Natural killer cell (primary cell): ENCODE data around the gene PPM1L. TPM values are rescaled to one million over a fixed set of nuclear protein-coding genes. Genes with fewer than 3 reads are reported as not detected.

Experiments
- ATAC-seq, 3 donors: fragments of 150-1000 bp in 2 of 3; fragments of 200-7000 bp in 1 of 3; cut with Tn5 transposase; 1 replicate in 1 of 3; 2 replicates in 2 of 3; pipeline ENCODE4 v1.10.0; 2021; ENCODE audit warnings: mild to moderate bottlenecking in 2 of 3, moderate library complexity in 2 of 3
- DNase-seq, 2 donors: peaks; one replicate each; pipeline versions ENCODE4 v3.0.0 to v3.0.0-alpha.2; 2013 to 2021; ENCODE audit warnings: mixed read lengths in 1 of 2
- H3K27ac ChIP-seq: one replicate; pipeline ENCODE4 v1.5.1; 2013; ENCODE audit warnings: mild to moderate bottlenecking, low read length
- H3K27me3 ChIP-seq: one replicate; pipeline ENCODE4 v1.6.1; 2013; ENCODE audit warnings: low read length; ENCODE audit not compliant: control insufficient read depth, insufficient read depth
- H3K36me3 ChIP-seq: one replicate; pipeline ENCODE4 v1.6.1; 2013; ENCODE audit warnings: low read length; ENCODE audit not compliant: control insufficient read depth, insufficient read depth
- H3K4me1 ChIP-seq: one replicate; pipeline ENCODE4 v1.6.1; 2013; ENCODE audit warnings: low read length; ENCODE audit not compliant: control insufficient read depth, insufficient read depth
- H3K4me3 ChIP-seq: one replicate; pipeline ENCODE4 v1.5.1; 2013; ENCODE audit warnings: low read length
- H3K9me3 ChIP-seq: one replicate; pipeline ENCODE4 v1.6.1; 2013; ENCODE audit warnings: low read length; ENCODE audit not compliant: control insufficient read depth, insufficient read depth
- H3K27ac Mint-ChIP-seq, 2 donors: one replicate each; pipeline ENCODE4 v1.8.0; 2022; ENCODE audit warnings: mild to moderate bottlenecking in 2 of 2, mixed read lengths in 2 of 2, moderate library complexity in 1 of 2
- H3K27me3 Mint-ChIP-seq, 2 donors: one replicate each; pipeline ENCODE4 v1.8.0; 2022; ENCODE audit warnings: low read depth in 2 of 2, mixed read lengths in 2 of 2
- H3K36me3 Mint-ChIP-seq: one replicate; pipeline ENCODE4 v1.8.0; 2022; ENCODE audit warnings: mixed read lengths
- H3K4me1 Mint-ChIP-seq, 2 donors: one replicate each; pipeline ENCODE4 v1.8.0; 2022; ENCODE audit warnings: mixed read lengths in 2 of 2
- H3K4me3 Mint-ChIP-seq: one replicate; pipeline ENCODE4 v1.8.0; 2022; ENCODE audit warnings: mild to moderate bottlenecking, moderate library complexity, mixed read lengths
- H3K9me3 Mint-ChIP-seq, 2 donors: one replicate each; pipeline ENCODE4 v1.8.0; 2022; ENCODE audit warnings: mixed read lengths in 2 of 2
- WGBS: methylation state at CpG from one replicate; pipeline ENCODE4 v1.1.7; 2013; ENCODE audit warnings: missing lambda C conversion rate; ENCODE audit not compliant: insufficient coverage; 5-methylcytosine and 5-hydroxymethylcytosine counted together
- intact Hi-C: fragments of 100-400 bp; cut with micrococcal nuclease; formaldehyde crosslinking; loops from one replicate; pipeline ENCODE4 v1.14.2; 2022
- total RNA-seq, 4 donors: library from RNA; stranded (reverse); fragments of 120-200 nt in 1 of 4; gene quantifications; one replicate each; pipeline versions ENCODE4 v1.2.3 to v1.2.4, GENCODE V29; 2013 to 2022
- TF ChIP-seq, protein P1 (sequence below): fragments of 200-600 bp; IDR thresholded peaks from one replicate; pipeline ENCODE4 v1.8.0; 2022; ENCODE audit warnings: antibody characterized with exemption

PPM1L gene
- total RNA-seq, 3 donors from 2014 or later (not counting 1 experiment from before 2014, with no cell fraction given) = 52.6 to 73.2 (median 52.9) TPM

DNA sequence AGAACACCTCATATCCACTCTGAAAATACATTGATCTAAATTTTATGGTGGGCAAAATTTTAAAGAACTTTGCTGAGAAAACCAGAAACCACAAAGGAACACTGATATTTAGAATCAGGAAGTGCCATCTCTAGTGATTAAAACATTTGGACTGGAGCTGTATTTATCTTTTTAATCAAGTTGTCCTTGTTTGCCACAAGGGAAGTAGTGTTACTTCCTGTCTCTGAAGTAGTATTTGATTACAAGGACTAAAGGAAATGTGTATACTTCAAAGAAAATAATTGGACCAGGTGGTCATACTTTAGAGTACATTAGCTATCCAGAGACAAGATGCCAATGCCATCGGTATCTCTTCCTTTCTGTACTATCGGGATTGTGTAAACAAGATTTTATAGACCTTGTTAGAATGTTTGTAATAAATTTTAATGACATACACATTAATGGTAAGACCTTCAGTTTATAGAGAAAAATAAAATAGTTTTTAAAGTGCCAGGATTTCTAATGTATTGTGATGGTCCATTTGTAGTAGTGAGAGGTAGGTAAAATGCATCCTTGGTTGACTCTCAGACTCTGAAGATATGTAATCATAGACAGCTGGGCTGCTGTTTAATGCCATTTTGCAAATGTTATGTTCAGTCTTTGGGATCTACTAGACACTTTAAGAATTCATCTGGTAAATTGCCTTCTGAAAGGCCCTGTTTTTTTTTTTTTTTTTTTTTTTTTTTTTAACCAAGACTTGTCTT, 217.2 kb downstream of the PPM1L start:
- Histone ChIP-seq H3K27me3 (no peaks in the 10 kb centered on the region), H3K36me3 (no peaks in the 10 kb centered on the region), H3K9me3 (no peaks in the 10 kb centered on the region), H3K4me1 (no peaks in the 10 kb centered on the region), H3K27ac (no peak overlapping the region), H3K4me3 (no peak overlapping the region)
- no peaks in the 10 kb centered on the region for H3K36me3 Mint-ChIP-seq
- TF ChIP-seq, protein P1, sequence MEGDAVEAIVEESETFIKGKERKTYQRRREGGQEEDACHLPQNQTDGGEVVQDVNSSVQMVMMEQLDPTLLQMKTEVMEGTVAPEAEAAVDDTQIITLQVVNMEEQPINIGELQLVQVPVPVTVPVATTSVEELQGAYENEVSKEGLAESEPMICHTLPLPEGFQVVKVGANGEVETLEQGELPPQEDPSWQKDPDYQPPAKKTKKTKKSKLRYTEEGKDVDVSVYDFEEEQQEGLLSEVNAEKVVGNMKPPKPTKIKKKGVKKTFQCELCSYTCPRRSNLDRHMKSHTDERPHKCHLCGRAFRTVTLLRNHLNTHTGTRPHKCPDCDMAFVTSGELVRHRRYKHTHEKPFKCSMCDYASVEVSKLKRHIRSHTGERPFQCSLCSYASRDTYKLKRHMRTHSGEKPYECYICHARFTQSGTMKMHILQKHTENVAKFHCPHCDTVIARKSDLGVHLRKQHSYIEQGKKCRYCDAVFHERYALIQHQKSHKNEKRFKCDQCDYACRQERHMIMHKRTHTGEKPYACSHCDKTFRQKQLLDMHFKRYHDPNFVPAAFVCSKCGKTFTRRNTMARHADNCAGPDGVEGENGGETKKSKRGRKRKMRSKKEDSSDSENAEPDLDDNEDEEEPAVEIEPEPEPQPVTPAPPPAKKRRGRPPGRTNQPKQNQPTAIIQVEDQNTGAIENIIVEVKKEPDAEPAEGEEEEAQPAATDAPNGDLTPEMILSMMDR = no peak
- peak overlapping the region; percentile 67 for H3K4me3 Mint-ChIP-seq
- DNase-seq (no peak), ATAC-seq (peak in 1 of 3 donors; percentile 21)
- intact Hi-C loops = no loop called here
- peaks cover 25% of the 10 kb centered on the region in 2 donors for H3K4me1 Mint-ChIP-seq
- WGBS = 20% methylated on average over 1 of the region's 2 CpGs
- no peaks in the 10 kb centered on the region for H3K27me3 Mint-ChIP-seq
- no peaks in the 10 kb centered on the region for H3K9me3 Mint-ChIP-seq
- peak overlapping the region; percentile 61 to 75 for H3K27ac Mint-ChIP-seq

DNA sequence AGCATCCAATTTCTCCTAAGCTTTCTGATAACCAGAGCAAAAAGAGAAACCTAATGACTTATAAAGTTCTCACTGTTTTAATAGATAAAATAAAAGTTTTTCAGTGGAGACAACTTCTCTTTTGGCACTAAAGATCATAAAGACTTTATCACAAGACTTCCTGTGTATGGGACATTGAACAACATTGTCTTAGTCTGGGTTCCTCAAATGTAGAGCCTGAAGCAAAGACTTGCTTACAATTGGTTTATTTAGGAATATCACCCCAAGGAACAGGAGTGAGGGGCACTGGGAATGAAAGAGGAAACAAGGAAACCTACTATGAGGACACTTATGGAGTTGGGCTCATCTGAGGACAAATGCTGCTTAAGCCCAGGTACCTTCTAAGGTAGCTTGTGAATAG, 221.7 kb downstream of the PPM1L start:
- intact Hi-C loops = no loop called here
- H3K36me3 ChIP-seq = no peaks in the 10 kb centered on the region
- H3K27me3 Mint-ChIP-seq = no peaks in the 10 kb centered on the region
- H3K4me3 Mint-ChIP-seq = no peak overlapping the region
- ATAC-seq (no peak), DNase-seq (no peak)
- peak overlapping the region; percentile 29 to 43 for H3K27ac Mint-ChIP-seq
- peaks cover 56 to 58% of the 10 kb centered on the region in 2 donors for H3K4me1 Mint-ChIP-seq
- no peaks in the 10 kb centered on the region for H3K27me3 ChIP-seq
- TF ChIP-seq, protein P1 = no peak
- H3K4me3 ChIP-seq = no peak overlapping the region
- no peak overlapping the region for H3K27ac ChIP-seq
- no peaks in the 10 kb centered on the region for H3K36me3 Mint-ChIP-seq
- H3K9me3 Mint-ChIP-seq = no peaks in the 10 kb centered on the region
- H3K4me1 ChIP-seq = peaks cover 20% of the 10 kb centered on the region
- no peaks in the 10 kb centered on the region for H3K9me3 ChIP-seq

DNA sequence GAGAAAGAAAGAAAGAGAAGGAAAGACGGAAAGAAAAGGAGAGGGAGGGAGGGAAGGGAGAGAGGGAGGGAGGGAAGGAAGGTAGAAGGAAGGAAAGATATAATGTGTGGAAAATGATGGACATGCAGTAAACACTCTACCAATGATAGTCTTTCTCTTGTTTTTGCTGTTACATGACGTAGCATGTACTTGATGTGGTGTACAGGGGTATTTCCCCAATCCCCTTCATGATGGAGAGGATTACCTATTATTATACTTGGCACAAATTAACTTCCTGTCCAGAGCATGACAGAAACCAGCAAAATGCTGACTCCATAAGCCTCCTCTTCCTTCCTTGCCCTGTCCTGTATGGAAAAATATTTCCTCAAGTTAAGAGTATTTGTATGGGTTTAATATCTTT, 224.7 kb downstream of the PPM1L start:
- DNase-seq (peak in 1 of 2 donors; percentile 41), ATAC-seq (peak; percentile 34 to 60 (median 52))
- peak overlapping the region; percentile 35 for H3K27ac ChIP-seq
- no peak overlapping the region for H3K4me3 ChIP-seq
- H3K9me3 ChIP-seq = peaks cover 9% of the 10 kb centered on the region
- H3K27me3 ChIP-seq = no peaks in the 10 kb centered on the region
- Mint-ChIP-seq H3K27ac (peak overlapping the region; percentile 81 to 92), H3K4me3 (peak overlapping the region; percentile 75), H3K4me1 (peaks cover 50 to 51% of the 10 kb centered on the region in 2 donors), H3K9me3 (peaks cover 0 to 5% of the 10 kb centered on the region in 2 donors), H3K27me3 (no peaks in the 10 kb centered on the region), H3K36me3 (peaks cover 7% of the 10 kb centered on the region)
- TF ChIP-seq, protein P1 = no peak
- 93% methylated on average over 1 of the region's 2 CpGs for WGBS
- peaks cover 20% of the 10 kb centered on the region for H3K4me1 ChIP-seq
- no peaks in the 10 kb centered on the region for H3K36me3 ChIP-seq
- intact Hi-C loops = loop anchor here (10.0 kb wide), 1 partner anchor 124 kb away; the partner anchor contains the start of gene B3GALNT1
